HG02678 (cell line): ENCODE results near the gene DNAI4.
"Not testable (repeated sequence)": the region's sequence is repeated elsewhere in the genome, so short reads cannot be mapped to it uniquely, and the experiment has no call there.

Source experiments
- ATAC-seq: cut with Tn5 transposase; IDR thresholded peaks from one replicate; pipeline ENCODE4 v1.9.1; 2021; ENCODE audit warnings: mild to moderate bottlenecking, moderate library complexity; ENCODE audit not compliant: unreplicated experiment

The DNAI4 gene

GRCh38 chr1:66929146-66929688 lies 4.6 kb upstream of the DNAI4 start:
- no peak for ATAC-seq

DNA sequence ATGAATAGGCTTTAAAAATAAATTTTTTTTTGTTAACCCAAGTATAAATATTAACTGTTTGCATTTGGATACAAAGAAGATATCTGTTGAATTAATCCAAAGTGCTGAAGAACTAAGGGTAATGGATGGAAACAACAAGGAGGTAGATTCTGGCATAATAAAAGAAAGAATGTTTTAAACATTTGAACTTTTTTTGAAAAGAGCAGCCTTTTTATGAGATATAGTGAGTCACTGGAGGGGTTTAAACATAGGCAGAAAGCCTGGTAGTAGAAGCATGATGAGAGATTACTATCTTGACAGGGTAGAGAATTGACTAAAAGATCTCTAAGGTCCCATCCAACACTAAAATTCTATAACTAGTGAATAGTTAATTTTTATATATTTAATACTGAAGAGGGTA lies 2.9 kb upstream of the DNAI4 start:
- no peak for ATAC-seq

DNA sequence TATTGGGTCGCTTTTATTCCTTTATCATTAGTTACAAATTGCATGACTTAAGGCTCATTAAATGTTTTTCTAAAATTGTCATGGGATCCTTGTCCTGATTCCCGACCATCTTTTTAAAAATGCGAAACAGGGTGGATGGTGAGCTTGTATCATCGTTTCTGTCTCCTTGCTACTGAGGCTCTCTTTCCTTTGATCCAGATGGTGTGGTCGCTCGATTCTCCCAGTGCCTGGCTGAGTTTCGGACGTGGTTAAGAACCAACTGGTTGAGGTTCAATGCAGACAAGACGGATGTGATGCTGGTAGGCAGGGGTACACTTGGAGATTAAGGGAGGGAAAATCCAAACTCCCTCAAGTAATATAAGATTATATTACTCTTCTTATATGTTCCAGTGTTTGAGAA lies 1.3 kb upstream of the DNAI4 start:
- ATAC-seq = no peak

GRCh38 chr1:66925558-66925910 lies 878 bp upstream of the DNAI4 start:
- ATAC-seq = peak; percentile 0

- no peak for ATAC-seq
Measured at GRCh38 chr1:66920543-66920942, 4.1 kb downstream of the DNAI4 start.

DNA sequence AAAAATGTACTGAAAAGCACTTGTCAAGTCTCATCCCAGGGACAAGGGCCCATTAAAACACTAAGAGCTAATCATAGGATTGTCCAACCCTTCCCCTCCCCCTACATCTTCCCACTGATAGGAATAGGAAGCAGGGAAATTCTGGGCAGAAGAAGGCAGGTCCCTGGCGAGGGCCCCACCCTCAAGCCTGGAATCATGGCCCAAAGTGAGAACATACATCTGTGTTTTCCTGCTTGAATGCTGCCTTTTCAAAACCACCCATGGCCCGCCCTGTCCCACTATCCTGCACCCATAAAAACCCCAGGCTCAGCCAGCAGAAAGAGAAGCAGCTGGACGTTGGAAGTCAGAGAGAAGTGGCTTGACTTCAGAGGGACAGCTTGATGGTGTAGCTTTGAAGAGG lies 4.8 kb downstream of the DNAI4 start:
- ATAC-seq = no peak

- no peak for ATAC-seq
Measured at GRCh38 chr1:66919063-66919462, 5.6 kb downstream of the DNAI4 start.

GRCh38 chr1:66917476-66917875 lies 7.2 kb downstream of the DNAI4 start:
- no peak for ATAC-seq

- no peak for ATAC-seq
Measured at GRCh38 chr1:66916320-66916719, 8.3 kb downstream of the DNAI4 start.

GRCh38 chr1:66915203-66915602 lies 9.5 kb downstream of the DNAI4 start:
- not testable (repeated sequence) for ATAC-seq

DNA sequence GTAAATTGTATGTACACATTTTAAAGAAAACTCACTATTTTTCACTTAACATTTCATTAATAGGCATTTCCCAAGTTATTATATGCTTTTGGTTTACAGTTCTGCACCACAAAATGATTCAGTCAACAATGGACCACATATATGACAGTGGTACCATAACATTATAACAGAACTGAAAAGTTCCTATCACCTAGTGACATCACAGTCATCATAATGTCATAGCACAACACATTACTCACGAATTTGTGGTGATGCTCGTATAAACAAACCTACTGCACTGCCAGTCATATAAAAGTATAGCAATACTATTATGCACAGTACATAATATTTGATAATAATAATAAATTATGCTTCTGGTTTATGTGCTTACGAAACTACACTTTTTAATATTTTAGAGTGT lies 30.9 kb downstream of the DNAI4 start:
- no peak for ATAC-seq

DNA sequence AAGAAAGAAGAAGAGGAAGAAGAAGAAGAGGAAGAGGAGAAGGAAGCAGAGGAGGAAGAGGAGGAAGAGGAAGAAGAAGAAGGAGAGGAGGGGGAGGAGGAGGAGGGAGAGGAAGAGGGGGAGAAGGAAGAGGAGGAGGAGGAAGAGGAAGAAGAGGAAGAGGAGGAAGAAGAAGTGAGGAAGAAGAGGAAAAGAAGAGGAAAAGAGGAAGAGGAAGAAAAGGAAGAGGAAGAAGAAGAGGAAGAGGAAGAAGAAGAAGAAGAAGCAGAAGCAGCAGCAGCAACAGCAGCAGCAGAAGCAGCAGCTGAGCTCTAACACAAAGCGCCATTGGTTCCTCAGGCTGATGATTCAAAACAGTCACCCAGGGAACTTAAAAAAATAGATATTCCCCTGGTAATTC lies 34.0 kb downstream of the DNAI4 start:
- ATAC-seq = no peak

DNA sequence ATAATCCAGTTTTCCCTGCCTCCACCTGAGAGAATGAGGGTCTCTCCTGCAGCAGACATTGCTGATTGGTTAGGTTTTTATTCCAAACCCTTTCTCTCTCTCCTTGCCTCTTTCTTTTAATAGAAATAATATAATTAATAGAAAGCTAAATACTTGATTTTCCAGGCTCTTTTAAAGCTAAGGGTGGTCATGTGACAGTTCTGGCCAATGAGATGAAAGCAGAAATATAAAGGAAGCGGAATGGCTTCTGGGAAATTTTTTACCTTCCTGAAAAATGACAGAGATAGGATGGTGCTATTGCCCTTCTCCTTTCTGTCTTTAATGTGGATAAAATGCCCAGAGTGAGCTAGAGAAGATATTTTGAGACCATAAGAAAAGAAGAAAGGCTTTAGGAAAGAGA lies 35.6 kb downstream of the DNAI4 start:
- ATAC-seq = no peak

DNA sequence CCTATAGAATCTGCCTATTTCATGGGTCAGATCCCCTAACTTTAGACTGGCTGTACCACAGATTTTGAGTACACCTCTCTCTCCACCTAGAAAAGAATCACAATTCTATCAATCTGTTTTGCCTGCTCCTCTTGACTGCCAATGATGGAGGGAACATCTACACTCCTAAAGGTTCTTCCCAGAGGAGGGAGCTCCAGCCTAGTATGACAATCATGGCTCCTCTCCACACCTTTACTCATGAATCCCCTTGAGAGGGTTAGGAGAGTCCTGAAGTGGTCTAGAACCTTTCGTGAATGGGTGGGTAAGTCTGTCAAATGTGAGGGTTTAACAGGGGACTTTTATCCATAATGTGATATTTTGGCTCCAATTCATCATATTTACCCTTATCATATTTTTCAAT lies 48.0 kb downstream of the DNAI4 start:
- ATAC-seq = no peak

- ATAC-seq = no peak
Measured at GRCh38 chr1:66873111-66873510, 51.5 kb downstream of the DNAI4 start.

- not testable (repeated sequence) for ATAC-seq
Measured at GRCh38 chr1:66872024-66872423, 52.6 kb downstream of the DNAI4 start.

- no peak for ATAC-seq
Measured at GRCh38 chr1:66867501-66867900, 57.2 kb downstream of the DNAI4 start.

DNA sequence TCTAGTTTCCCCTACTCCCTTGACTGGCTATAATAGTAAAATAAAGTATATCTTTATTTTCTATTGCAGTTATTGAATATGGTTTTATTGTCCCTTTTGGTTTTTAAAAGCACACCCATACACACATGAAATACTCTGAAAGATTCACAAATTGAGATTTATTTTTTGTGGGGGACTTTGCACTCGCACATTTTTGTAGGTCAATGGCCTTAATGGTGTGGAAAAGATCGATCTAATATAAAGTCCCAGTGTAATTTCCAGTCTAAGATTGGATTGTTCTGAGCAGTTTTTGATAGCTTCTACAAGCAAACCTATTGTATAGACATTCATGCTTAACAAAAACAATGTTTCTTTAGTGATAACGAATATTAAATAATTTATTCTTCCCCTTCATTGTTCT lies 64.1 kb downstream of the DNAI4 start:
- no peak for ATAC-seq

DNA sequence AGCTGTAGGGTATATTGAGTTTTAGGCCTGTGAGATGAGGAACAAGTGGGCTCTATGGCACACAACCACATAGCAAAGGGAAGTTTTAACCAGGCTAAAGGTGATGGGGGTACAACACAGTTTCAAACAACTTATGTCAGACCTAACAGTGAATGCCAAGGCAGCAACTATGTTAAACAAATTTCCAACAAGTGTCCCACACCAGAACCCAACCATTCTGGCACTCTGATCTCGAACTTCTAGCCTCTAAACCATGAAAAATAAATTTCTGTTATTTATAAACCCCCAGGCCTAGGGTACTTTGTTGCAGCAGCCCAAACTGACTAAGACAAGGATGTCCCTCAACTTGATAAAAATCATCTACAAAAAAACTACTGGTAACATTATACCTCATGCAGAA lies 71.3 kb downstream of the DNAI4 start:
- ATAC-seq = no peak

- no peak for ATAC-seq
Measured at GRCh38 chr1:66852870-66853269, 71.8 kb downstream of the DNAI4 start.

DNA sequence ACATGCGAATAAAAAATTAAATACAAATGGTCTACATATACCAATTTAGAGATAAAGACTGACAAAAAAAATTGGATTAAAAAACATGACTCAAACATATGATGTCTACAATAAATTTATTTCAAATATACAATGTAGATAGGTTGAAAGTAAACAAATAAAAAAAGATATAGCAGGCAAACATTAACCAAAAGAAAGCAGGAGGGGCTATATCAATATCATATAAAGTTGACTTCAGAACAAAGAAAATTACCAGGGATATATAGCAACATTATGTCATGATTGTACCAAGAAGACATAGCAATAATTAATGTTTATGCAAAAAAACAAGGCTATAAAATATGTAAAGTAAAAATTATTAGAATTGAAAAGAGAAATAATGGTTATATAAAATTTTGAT lies 73.7 kb downstream of the DNAI4 start:
- no peak for ATAC-seq

DNA sequence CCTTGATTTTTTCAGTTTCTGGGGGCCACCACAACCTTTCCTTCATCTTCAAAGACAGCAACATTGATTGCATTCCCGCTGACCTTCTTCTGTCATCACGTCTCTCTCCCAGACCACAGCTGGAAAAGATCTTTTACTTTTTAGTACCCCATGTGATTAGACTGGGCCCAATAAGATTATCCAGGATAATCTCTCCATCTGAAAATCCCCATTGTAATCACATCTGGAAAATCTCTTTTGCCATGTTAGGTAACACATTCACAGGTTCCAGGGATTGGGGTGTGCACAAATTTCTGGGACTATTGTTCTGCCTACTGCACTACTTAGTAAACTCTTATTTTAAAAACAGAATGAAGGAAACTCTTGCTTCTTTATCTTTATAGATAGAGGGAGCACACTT lies 76.5 kb downstream of the DNAI4 start:
- ATAC-seq = no peak

GRCh38 chr1:66840929-66841328 lies 83.7 kb downstream of the DNAI4 start:
- ATAC-seq = no peak

- no peak for ATAC-seq
Measured at GRCh38 chr1:66834926-66835325, 89.7 kb downstream of the DNAI4 start.
